Endothelial cell (in vitro differentiated cells): Measurements from ENCODE around the gene SMDT1. TPM values are rescaled to one million over a fixed set of nuclear protein-coding genes. Genes with fewer than 3 reads are reported as not detected.
"Not testable (repeated sequence)": the region's sequence is repeated elsewhere in the genome, so short reads cannot be mapped to it uniquely, and the experiment has no call there.

Experiments
- DNase-seq: peaks from one replicate; pipeline ENCODE4 v3.0.0; 2021; ENCODE audit warnings: low spot score
- H3K27ac Mint-ChIP-seq: one replicate; pipeline ENCODE4 v1.8.0; 2021; ENCODE audit warnings: mixed read lengths, inconsistent platforms; ENCODE audit not compliant: unreplicated experiment
- H3K27me3 Mint-ChIP-seq: one replicate; pipeline ENCODE4 v1.8.0; 2021; ENCODE audit warnings: mild to moderate bottlenecking, moderate library complexity, mixed read lengths, inconsistent platforms; ENCODE audit not compliant: unreplicated experiment
- H3K36me3 Mint-ChIP-seq: one replicate; pipeline ENCODE4 v1.8.0; 2021; ENCODE audit warnings: mild to moderate bottlenecking, low read depth, mixed read lengths, inconsistent platforms; ENCODE audit not compliant: unreplicated experiment
- H3K4me1 Mint-ChIP-seq: one replicate; pipeline ENCODE4 v1.8.0; 2021; ENCODE audit warnings: mild to moderate bottlenecking, mixed read lengths, inconsistent platforms; ENCODE audit not compliant: unreplicated experiment
- H3K4me3 Mint-ChIP-seq: one replicate; pipeline ENCODE4 v1.8.0; 2021; ENCODE audit warnings: mild to moderate bottlenecking, mixed read lengths, inconsistent platforms; ENCODE audit not compliant: unreplicated experiment
- H3K9me3 Mint-ChIP-seq: one replicate; pipeline ENCODE4 v1.8.0; 2021; ENCODE audit warnings: mixed read lengths, inconsistent platforms; ENCODE audit not compliant: unreplicated experiment
- CTCF ChIP-seq: fragments of 200-600 bp; sonication (generic); IDR thresholded peaks from one replicate; pipeline ENCODE4 v1.5.0; 2021; ENCODE audit warnings: antibody characterized with exemption; ENCODE audit not compliant: unreplicated experiment
- total RNA-seq: library from RNA; stranded (reverse); fragmentation: NEBNext Ultra II Directional; extraction: Animal tissue kit (Norgen Biotek cat#: 25700); gene quantifications from one replicate; pipeline ENCODE4 v1.2.1, GENCODE V29; 2021; ENCODE audit not compliant: unreplicated experiment

The SMDT1 gene
- total RNA-seq, 1 donor from 2014 or later = 61.1 TPM

DNA sequence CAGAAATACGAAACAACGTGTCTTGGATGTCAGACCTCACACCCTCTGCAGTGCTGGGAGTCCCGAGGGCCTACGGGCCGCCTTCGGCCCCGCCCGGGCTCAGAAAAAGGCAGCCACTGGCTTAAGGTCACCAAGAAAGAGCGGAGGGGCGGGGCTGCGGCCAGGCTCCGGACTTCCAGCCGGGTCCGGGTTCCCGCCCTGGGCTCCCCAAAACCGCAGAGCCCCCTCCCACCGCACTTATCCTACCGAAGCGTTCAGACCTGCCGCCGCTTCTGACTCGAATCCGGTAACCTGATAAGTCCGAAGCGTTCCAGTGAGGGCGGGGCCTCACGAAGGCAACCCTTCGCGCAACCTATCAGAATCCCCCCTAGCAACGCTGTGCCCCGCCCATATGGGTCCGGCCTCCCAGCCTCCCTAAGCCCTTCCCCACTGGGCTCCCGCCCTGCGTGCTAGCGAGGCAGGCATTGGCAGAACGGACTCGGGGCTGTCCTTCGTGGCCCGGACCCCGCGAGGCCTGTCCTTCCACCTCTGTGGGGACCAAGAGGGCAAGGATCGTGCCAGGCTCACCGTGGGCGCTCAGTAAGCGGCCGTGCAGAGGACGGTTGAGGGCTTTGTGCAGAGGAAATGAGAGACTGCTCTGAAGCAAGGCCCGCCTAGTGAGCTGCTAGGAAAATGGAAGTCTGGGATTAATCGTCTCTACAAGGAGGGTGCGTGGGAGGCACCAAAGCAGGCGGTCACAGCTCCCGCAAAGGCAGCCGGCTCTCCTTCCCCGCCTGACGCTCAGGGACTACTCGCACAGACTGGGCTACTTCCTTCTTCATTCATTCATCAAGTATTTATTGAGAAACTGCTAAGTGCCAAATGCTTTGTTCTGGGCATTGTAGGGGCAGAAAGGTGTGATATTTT is 8.7 kb upstream of the SMDT1 start, which contains the start of gene NAGA:
Gene NAGA, minus strand, starts transcription at position 296 of the 906 bp plus-strand sequence. CDS start 515 bp downstream, outside the sequence.
- Mint-ChIP-seq H3K4me1 (no peaks in the 10 kb centered on the region), H3K27me3 (peaks cover 6% of the 10 kb centered on the region), H3K4me3 (peak within 1 kb of the TSS; percentile 89), H3K36me3 (peaks cover 11% of the 10 kb centered on the region), H3K9me3 (no peaks in the 10 kb centered on the region), H3K27ac (no peak within 1 kb of the TSS)
- TF ChIP-seq CTCF = no peak
- DNase-seq = peak; percentile 87

GRCh38 chr22:42071508-42071907 is 8.0 kb upstream of the SMDT1 start:
- not testable (repeated sequence) for H3K27me3 Mint-ChIP-seq, H3K36me3 Mint-ChIP-seq, H3K4me1 Mint-ChIP-seq, DNase-seq, H3K9me3 Mint-ChIP-seq, H3K27ac Mint-ChIP-seq
- H3K4me3 Mint-ChIP-seq = peak overlapping the region; percentile 82

DNA sequence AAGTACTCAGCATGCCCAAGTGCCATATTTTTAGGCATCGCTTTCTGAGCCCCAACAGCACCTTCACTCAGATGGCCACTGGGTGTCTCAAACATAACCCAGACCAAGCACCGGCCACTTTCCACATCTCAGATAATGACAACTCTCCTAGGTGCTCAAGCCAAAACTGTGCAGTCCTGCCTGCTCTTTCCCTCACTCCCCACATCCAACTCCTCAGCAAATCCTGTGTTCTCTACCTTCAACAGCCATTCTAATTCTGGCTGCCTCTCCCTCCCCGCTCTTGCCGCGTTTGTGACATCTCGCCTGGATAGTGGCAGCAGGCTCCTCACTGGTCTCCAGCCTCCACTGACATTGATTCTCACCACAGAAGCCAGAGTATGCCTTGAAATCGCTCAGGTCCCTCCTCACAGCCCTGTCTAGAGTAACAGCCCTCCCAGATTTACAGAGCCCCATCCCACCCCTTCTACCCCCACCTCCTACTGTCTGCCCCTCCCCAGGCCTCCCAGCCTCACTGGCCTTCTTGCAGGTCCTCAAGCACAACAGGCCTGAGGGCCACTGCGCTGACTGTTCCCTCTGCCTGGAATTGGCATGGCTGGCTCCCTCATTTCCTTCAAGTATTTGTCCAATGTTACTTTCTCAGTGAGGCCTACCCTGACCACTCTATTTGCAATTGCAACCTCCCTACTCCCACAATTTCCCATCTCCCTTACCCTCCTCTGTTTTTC is 6.7 kb upstream of the SMDT1 start:
- Mint-ChIP-seq H3K9me3 (no peaks in the 10 kb centered on the region), H3K27ac (no peak overlapping the region), H3K4me3 (no peak overlapping the region), H3K36me3 (peaks cover 4% of the 10 kb centered on the region), H3K4me1 (peaks cover 3% of the 10 kb centered on the region), H3K27me3 (peaks cover 7% of the 10 kb centered on the region)
- no peak for TF ChIP-seq CTCF
- no peak for DNase-seq

DNA sequence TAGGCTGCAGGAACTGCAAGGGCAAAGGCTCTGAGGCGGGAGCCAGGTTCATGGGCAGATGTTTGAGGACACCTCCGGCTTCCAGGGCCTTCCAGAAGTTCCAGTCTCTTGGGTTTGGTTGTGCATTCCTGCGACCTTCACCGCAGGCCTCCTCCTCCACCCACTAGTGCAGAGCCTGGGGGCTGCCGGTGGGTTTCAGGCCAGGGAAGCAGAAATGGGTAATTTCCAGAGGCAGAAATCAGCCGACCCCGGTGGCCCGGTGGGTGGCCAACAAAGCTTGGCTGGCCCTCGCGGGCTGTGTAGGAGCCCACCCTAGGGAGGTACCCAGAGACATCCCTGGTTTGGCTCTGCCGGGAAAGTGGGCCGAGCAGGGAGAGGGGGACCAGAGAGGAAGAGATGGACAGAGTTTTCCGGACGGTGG is 5.9 kb upstream of the SMDT1 start:
- DNase-seq = no peak
- no peak for TF ChIP-seq CTCF
- Mint-ChIP-seq H3K9me3 (no peaks in the 10 kb centered on the region), H3K27ac (no peak overlapping the region), H3K4me1 (peaks cover 11% of the 10 kb centered on the region), H3K27me3 (peaks cover 9% of the 10 kb centered on the region), H3K36me3 (peaks cover 2% of the 10 kb centered on the region), H3K4me3 (peak overlapping the region; percentile 72)

GRCh38 chr22:42074132-42074811 is 5.2 kb upstream of the SMDT1 start, which contains the start of gene PHETA2:
Gene PHETA2 (plus strand): TSS chr22:42074248. CDS start chr22:42077294, 3,046 bp downstream.
- Mint-ChIP-seq H3K4me3 (peak within 1 kb of the TSS; percentile 72), H3K9me3 (no peaks in the 10 kb centered on the region), H3K27me3 (peaks cover 11% of the 10 kb centered on the region), H3K4me1 (peaks cover 16% of the 10 kb centered on the region), H3K36me3 (no peaks in the 10 kb centered on the region), H3K27ac (no peak within 1 kb of the TSS)
- peak; percentile 25 for TF ChIP-seq CTCF
- DNase-seq = peak; percentile 60
